Esophagus (tissue), 2 donors: ENCODE results near the gene CCDC85A. TPM values are rescaled to one million over a fixed set of nuclear protein-coding genes. Genes with fewer than 3 reads are reported as not detected.

ENCODE experiments used
- H3K27ac ChIP-seq, 2 donors: one replicate each; pipeline ENCODE4 v1.5.1; 2013; ENCODE audit warnings: low read depth in 2 of 2, mild to moderate bottlenecking in 2 of 2, inconsistent platforms in 1 of 2, low read length in 1 of 2, moderate library complexity in 1 of 2
- H3K27me3 ChIP-seq, 2 donors: one replicate each; pipeline ENCODE4 v1.6.1; 2013; ENCODE audit warnings: low read length in 2 of 2, control low read depth in 1 of 2, mild to moderate bottlenecking in 1 of 2; ENCODE audit not compliant: insufficient read depth in 2 of 2, control insufficient read depth in 1 of 2
- H3K36me3 ChIP-seq, 2 donors: one replicate each; pipeline ENCODE4 v1.6.1; 2013; ENCODE audit warnings: low read length in 1 of 2; ENCODE audit not compliant: control insufficient read depth in 2 of 2, insufficient read depth in 2 of 2
- H3K4me1 ChIP-seq, 2 donors: one replicate each; pipeline ENCODE4 v1.6.1; 2013; ENCODE audit warnings: low read length in 1 of 2; ENCODE audit not compliant: control insufficient read depth in 2 of 2, insufficient read depth in 2 of 2
- H3K4me3 ChIP-seq, 2 donors: one replicate each; pipeline ENCODE4 v1.5.1; 2013; ENCODE audit warnings: low read length in 2 of 2, mild to moderate bottlenecking in 2 of 2, low read depth in 1 of 2, moderate library complexity in 1 of 2
- H3K9me3 ChIP-seq, 2 donors: one replicate each; pipeline ENCODE4 v1.6.1; 2013; ENCODE audit warnings: mild to moderate bottlenecking in 2 of 2, low read depth in 1 of 2, low read length in 1 of 2, moderate library complexity in 1 of 2; ENCODE audit not compliant: control insufficient read depth in 2 of 2, insufficient read depth in 1 of 2
- WGBS, 2 donors: extraction: QIAGEN DNeasy Blood & Tissue Kit; methylation state at CpG; one replicate each; pipeline ENCODE4 v1.1.7; 2013; 5-methylcytosine and 5-hydroxymethylcytosine counted together
- polyA plus RNA-seq, 2 donors: library from polyadenylated mRNA; stranded (reverse); fragments of 200-250 nt; gene quantifications; one replicate each; pipeline ENCODE4 v1.2.3, GENCODE V29; 2013
- donor health status: healthy with polysubstance abuse.
- donor health status: Bipolar disorder and iron deficiency.

The CCDC85A gene
- polyA plus RNA-seq, 2 donors: 0.10 to 0.11 TPM

GRCh38 chr2:56207760-56208159, 24.0 kb downstream of the CCDC85A start:
- Histone ChIP-seq H3K9me3 (no peaks in the 10 kb centered on the region), H3K27ac (no peak overlapping the region), H3K36me3 (no peaks in the 10 kb centered on the region), H3K4me3 (no peak overlapping the region), H3K27me3 (no peaks in the 10 kb centered on the region), H3K4me1 (no peaks in the 10 kb centered on the region)
- WGBS, 2 donors: 68 to 75% methylated on average over 1 of the region's 1 CpG

GRCh38 chr2:56208380-56208779, 24.6 kb downstream of the CCDC85A start:
- H3K36me3 ChIP-seq: no peaks in the 10 kb centered on the region
- 93 to 97% methylated on average over 1 of the region's 1 CpG for whole genome bisulfite sequencing, 2 donors

GRCh38 chr2:56209701-56210100, 25.9 kb downstream of the CCDC85A start:
- no peaks in the 10 kb centered on the region for H3K4me1 ChIP-seq
- no peak overlapping the region for H3K27ac ChIP-seq
- no peak overlapping the region for H3K4me3 ChIP-seq
- no peaks in the 10 kb centered on the region for H3K27me3 ChIP-seq
- H3K36me3 ChIP-seq: no peaks in the 10 kb centered on the region
- H3K9me3 ChIP-seq: no peaks in the 10 kb centered on the region
- 88 to 95% methylated on average over 1 of the region's 1 CpG for WGBS, 2 donors

More at GRCh38 chr2:56208380-56208779, 24.6 kb downstream of the CCDC85A start:
- H3K4me1 ChIP-seq: no peaks in the 10 kb centered on the region
- no peaks in the 10 kb centered on the region for H3K27me3 ChIP-seq
- H3K27ac ChIP-seq: no peak overlapping the region
- no peak overlapping the region for H3K4me3 ChIP-seq
- H3K9me3 ChIP-seq: no peaks in the 10 kb centered on the region

- 89 to 91% methylated on average over 3 of the region's 3 CpGs for WGBS, 2 donors
- H3K36me3 ChIP-seq: no peaks in the 10 kb centered on the region
- no peak overlapping the region for H3K4me3 ChIP-seq
- no peaks in the 10 kb centered on the region for H3K27me3 ChIP-seq
- H3K27ac ChIP-seq: no peak overlapping the region
- no peaks in the 10 kb centered on the region for H3K4me1 ChIP-seq
- H3K9me3 ChIP-seq: no peaks in the 10 kb centered on the region
These were observed 26.5 kb downstream of the CCDC85A start for GRCh38 chr2:56210291-56210690.

GRCh38 chr2:56211048-56211447, 27.3 kb downstream of the CCDC85A start:
- H3K4me3 ChIP-seq: no peak overlapping the region
- H3K36me3 ChIP-seq: no peaks in the 10 kb centered on the region
- H3K9me3 ChIP-seq: no peaks in the 10 kb centered on the region
- no peaks in the 10 kb centered on the region for H3K27me3 ChIP-seq
- H3K4me1 ChIP-seq: no peaks in the 10 kb centered on the region
- no peak overlapping the region for H3K27ac ChIP-seq

- Histone ChIP-seq H3K36me3 (no peaks in the 10 kb centered on the region), H3K27me3 (no peaks in the 10 kb centered on the region), H3K4me1 (no peaks in the 10 kb centered on the region), H3K27ac (no peak overlapping the region), H3K9me3 (no peaks in the 10 kb centered on the region), H3K4me3 (no peak overlapping the region)
- 97 to 99% methylated on average over 2 of the region's 2 CpGs for WGBS, 2 donors
These were observed 32.1 kb downstream of the CCDC85A start for GRCh38 chr2:56215911-56216310.

- H3K9me3 ChIP-seq: no peaks in the 10 kb centered on the region
- 56 to 78% methylated on average over 1 of the region's 1 CpG for WGBS, 2 donors
- no peaks in the 10 kb centered on the region for H3K36me3 ChIP-seq
- no peaks in the 10 kb centered on the region for H3K27me3 ChIP-seq
- H3K27ac ChIP-seq: no peak overlapping the region
- H3K4me3 ChIP-seq: no peak overlapping the region
- no peaks in the 10 kb centered on the region for H3K4me1 ChIP-seq
These were observed 33.3 kb downstream of the CCDC85A start for GRCh38 chr2:56217106-56217505.

- Histone ChIP-seq H3K4me1 (no peaks in the 10 kb centered on the region), H3K4me3 (no peak overlapping the region), H3K9me3 (no peaks in the 10 kb centered on the region), H3K27ac (no peak overlapping the region), H3K36me3 (no peaks in the 10 kb centered on the region), H3K27me3 (no peaks in the 10 kb centered on the region)
- 75 to 84% methylated on average over 3 of the region's 3 CpGs for WGBS, 2 donors
These were observed 38.7 kb downstream of the CCDC85A start for GRCh38 chr2:56222481-56222880.

GRCh38 chr2:56224316-56224715, 40.5 kb downstream of the CCDC85A start:
- Histone ChIP-seq H3K27ac (no peak overlapping the region), H3K27me3 (no peaks in the 10 kb centered on the region), H3K36me3 (no peaks in the 10 kb centered on the region), H3K4me1 (no peaks in the 10 kb centered on the region), H3K9me3 (no peaks in the 10 kb centered on the region), H3K4me3 (no peak overlapping the region)
- 90 to 91% methylated on average over 1 of the region's 1 CpG for WGBS, 2 donors

GRCh38 chr2:56227811-56228210, 44.0 kb downstream of the CCDC85A start:
- H3K36me3 ChIP-seq: no peaks in the 10 kb centered on the region
- H3K27me3 ChIP-seq: no peaks in the 10 kb centered on the region
- no peak overlapping the region for H3K27ac ChIP-seq
- H3K9me3 ChIP-seq: peaks cover 0 to 2% of the 10 kb centered on the region in 2 donors
- no peaks in the 10 kb centered on the region for H3K4me1 ChIP-seq
- 81 to 95% methylated on average over 1 of the region's 1 CpG for WGBS, 2 donors
- H3K4me3 ChIP-seq: no peak overlapping the region
